Dermis microvascular lymphatic vessel endothelial cell (primary cell): ENCODE measurements around the gene SARNP. TPM values are rescaled to one million over a fixed set of nuclear protein-coding genes. Genes with fewer than 3 reads are reported as not detected.

Source experiments
- DNase-seq, 2 donors: peaks; one replicate each; pipeline versions ENCODE4 v3.0.0 to v3.0.0-alpha.2; 2010; ENCODE audit warnings: low read depth in 2 of 2
- total RNA-seq: library from RNA; depleted of rRNA; stranded (reverse); fragments of >200 nt; gene quantifications from 2 replicates; pipeline ENCODE4 v1.2.1, GENCODE V29; 2014

Gene SARNP
- total RNA-seq, 1 donor from 2014 or later = 84.7 TPM

GRCh38 chr12:55743406-55744339, 73.9 kb downstream of the SARNP start:
- DNase-seq = peak in 1 of 2 donors; percentile 60

- peak in 1 of 2 donors; percentile 81 for DNase-seq
Observed at GRCh38 chr12:55742719-55743405, 74.7 kb downstream of the SARNP start, which contains the start of gene GDF11. Gene GDF11 (plus strand): TSS chr12:55743122. CDS start chr12:55743317, 195 bp downstream.

DNA sequence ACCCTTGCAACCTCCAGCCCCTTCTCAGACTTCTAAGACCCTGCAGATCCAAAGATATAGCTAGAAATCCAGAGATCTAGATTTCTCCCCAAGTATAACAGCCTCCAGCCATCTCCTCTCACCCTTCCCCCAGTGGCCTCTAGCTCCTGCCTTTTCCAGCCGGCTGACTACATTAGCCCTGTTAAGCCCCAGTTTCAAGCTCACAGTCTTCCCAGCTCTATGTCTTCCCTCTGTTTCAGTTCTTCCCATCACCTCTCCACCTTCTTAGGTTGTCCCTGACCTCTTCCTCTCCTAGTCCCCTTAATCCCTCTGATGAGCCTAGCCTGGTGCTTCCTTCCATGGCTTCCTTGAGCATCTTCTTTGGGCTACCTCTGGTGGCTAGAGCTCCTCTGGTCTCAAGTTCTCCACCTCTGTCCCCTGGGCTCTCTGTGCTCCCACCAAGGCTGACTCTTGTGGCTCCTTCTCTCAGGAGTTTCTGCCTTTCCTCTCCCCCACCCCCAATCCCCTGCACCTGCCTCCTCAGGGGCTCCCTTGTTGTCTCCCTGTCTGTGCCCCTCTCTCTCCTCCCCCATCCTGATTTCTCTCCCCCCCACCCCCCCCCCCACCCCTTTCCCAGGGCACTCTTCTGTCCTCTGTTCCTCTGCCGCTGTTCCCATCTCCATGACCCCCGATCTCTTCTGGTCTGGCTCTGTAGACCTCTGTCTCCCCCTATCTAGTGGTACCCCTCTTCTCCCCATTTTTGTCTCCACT, 75.4 kb downstream of the SARNP start:
- DNase-seq = no peak

GRCh38 chr12:55739025-55739378, 78.5 kb downstream of the SARNP start:
- no peak for DNase-seq

GRCh38 chr12:55738123-55739024, 79.2 kb downstream of the SARNP start:
- DNase-seq = peak in 1 of 2 donors; percentile 75

GRCh38 chr12:55737581-55738122, 79.9 kb downstream of the SARNP start:
- no peak for DNase-seq

- DNase-seq = peak in 1 of 2 donors; percentile 71
Observed at GRCh38 chr12:55736780-55737580, 80.5 kb downstream of the SARNP start.

GRCh38 chr12:55736076-55736475, 81.4 kb downstream of the SARNP start:
- DNase-seq = no peak

DNA sequence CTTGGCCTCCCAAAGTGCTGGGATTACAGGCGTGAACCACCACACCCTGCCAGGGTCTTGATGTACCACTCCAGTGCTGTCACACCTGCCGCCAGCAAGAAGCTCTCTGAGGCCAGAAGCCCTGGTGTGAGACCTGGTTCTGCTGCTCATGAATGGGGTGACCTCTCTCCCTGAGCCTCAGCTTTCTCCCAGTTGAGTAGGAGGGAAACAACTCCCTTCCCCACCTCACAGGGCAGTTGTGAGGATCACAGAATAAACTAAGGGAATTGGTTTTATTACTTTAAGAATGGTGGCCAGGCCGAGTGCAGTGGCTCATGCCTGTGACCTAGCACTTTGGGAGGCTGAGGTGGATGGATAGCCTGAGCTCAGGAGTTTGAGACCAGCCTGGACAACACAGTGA, 82.9 kb downstream of the SARNP start:
- no peak for DNase-seq

GRCh38 chr12:55733858-55734257, 83.7 kb downstream of the SARNP start:
- no peak for DNase-seq

DNA sequence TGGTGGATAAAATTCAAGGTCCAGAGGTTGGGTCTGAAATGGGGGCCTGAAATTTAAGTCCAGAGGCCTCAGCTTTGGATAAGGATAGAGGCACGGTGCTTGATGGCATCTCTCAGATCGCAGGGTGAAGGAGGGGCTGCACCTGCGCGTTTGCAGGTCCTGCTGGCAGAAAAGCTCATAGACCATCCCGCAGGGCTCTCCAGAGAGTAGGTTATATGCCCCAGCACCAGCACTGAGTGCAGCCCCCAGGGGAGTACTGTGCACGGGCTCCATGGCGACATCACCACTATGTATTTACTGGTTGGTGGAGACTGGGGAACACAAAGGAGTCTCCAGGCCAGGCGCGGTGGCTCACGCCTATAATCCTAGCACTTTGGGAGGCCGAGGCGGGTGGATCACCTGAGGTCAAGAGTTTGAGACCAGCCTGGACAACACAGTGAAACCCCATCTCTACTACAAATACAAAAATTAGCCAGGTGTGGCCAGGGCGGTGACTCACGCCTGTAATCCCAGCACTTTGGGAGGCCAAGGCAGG, 84.4 kb downstream of the SARNP start:
- DNase-seq = no peak

- no peak for DNase-seq
Observed at GRCh38 chr12:55732288-55732687, 85.2 kb downstream of the SARNP start.

GRCh38 chr12:55729819-55730818, 87.4 kb downstream of the SARNP start:
- DNase-seq = peak in 1 of 2 donors; percentile 66

GRCh38 chr12:55728939-55729818, 88.3 kb downstream of the SARNP start, which contains the start of gene CD63:
Gene CD63 (minus strand): TSS chr12:55729009. CDS start chr12:55728341, 668 bp downstream.
- DNase-seq = peak; percentile 60 to 94

GRCh38 chr12:55728186-55728938, 89.2 kb downstream of the SARNP start:
- peak in 1 of 2 donors; percentile 74 for DNase-seq

DNA sequence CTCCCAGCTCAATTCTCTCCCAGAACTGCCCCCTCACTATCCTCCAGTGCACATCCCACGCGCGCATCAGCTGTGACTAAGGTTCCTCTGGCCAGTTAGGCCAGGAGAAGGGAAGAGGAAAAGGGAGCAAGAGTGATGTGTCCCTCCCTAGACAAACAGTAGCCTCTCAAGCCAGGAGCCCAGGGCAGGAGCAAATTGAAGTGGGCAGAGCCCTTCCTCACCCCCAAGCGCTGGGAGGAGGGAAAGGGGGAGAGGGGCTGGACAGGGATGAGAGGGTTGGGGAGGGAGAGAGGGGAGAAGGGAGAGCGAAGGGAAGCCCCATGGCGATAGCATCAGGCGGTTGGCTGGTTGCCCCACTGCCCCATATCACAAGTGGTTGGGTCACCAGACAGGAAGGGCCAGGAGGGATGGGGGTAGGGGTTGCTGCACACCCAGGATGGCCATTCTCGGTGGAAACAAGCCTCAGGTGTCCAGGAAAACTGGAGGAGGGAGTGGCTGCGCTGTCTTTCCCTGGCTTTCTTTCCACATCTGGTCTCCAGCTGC, 89.8 kb downstream of the SARNP start:
- peak in 1 of 2 donors; percentile 56 for DNase-seq
